Measurements from ENCODE around the gene ATL1.
A peak's percentile ranks its signal among the peaks of the same experiment; 100 is the strongest.
"Not testable (repeated sequence)": the region's sequence is repeated elsewhere in the genome, so short reads cannot be mapped to it uniquely, and the experiment has no call there.

Gene ATL1

GRCh38 chr14:50529288-50530179 lies 30.4 kb upstream of the ATL1 start:
- TF ChIP-seq TAF1 (IDR thresholded peaks at IDR 0.05; ENCODE audit: borderline replicate concordance, low read depth, low read length) = no peak
- TF ChIP-seq POLR2A (IDR thresholded peaks at IDR 0.05; ENCODE audit: low read depth, low read length) = no peak
- TF ChIP-seq POLR2AphosphoS5 (IDR thresholded peaks at IDR 0.05; ENCODE audit: low read depth, low read length) = no peak

GRCh38 chr14:50530358-50530757 lies 29.6 kb upstream of the ATL1 start:
- DNase-seq (ENCODE audit: insufficient read length) (no peak), FAIRE-seq (no peak)

More at GRCh38 chr14:50529288-50530179, 30.4 kb upstream of the ATL1 start:
- DNase-seq (ENCODE audit: insufficient read length) = no peak
- FAIRE-seq = peak; percentile 57

DNA sequence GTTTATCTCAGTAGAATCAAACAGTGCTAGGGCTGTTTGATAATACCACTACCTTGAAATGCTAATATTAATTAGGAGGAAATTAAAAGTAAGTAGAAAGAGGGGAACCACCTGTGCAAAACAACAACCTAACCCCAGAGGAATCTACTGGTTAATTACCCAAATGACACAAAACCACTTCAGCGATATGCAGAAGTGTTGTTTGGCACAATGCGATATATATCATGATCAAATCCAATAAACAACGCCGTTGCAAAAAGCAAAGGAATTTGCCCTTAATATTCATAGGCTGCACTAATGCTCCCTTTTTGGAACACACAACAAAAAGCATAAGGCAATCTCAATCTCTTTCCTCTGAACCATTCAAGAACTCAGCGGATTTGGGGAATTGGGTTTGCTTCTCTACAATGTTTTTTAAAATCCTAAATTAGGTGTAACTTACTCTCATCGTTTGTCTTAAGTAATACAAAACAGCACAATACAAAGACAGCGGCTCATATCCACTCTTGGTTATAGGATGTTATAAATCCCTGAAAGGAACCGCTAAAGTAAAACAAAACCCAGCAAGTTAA lies 29.1 kb upstream of the ATL1 start:
- DNase-seq (ENCODE audit: insufficient read length) (no peak), FAIRE-seq (no peak)

More at GRCh38 chr14:50530358-50530757, 29.6 kb upstream of the ATL1 start:
- TF ChIP-seq POLR2AphosphoS5 (IDR thresholded peaks at IDR 0.05; ENCODE audit: low read depth, low read length) (no peak), POLR2A (IDR thresholded peaks at IDR 0.05; ENCODE audit: low read depth, low read length) (no peak), TAF1 (IDR thresholded peaks at IDR 0.05; ENCODE audit: borderline replicate concordance, low read depth, low read length) (no peak)

DNA sequence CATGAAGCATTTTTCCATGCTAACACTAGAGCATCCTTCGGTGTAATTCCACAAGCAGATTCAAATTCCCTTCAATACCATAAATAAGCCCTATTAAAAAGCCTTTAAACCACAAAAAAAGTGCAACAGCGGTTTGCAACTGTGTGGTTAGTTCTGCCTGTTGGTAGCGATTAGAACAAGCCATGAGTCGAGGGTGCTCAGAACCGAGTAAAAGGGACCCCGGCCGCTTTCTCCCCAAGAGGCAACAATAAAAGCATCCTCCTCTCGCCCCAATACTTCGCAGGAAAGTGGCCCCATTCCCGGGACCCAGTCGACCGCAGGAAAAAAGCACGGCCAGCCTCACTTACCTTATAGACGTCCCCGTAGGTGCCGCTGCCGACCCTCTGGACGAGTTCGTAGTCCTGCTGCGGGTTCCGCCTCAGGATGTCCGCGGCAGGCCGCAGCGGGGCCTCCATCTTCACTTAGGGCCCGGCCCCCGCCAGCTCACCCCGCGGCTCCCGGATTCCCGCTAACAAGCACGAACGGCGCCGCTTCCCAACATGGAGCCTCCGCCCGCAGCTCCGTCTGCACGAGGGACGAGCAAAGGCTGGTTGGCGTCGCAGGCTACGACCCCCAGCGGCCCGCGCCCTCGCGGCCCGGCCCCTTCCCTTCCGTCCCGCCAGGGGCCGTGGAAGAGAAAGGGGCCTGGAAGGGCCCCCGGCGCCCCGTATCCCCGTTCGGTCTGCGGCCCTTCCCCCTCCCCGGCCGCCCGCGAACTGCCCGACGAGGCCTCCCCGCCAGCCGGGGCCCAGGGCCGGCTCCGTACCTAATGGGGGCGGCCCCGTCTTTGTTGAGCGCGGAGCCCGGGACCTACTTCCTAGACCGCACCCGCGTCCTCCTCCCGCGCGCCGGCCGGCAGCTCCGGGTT lies 28.1 kb upstream of the ATL1 start:
- DNase-seq (ENCODE audit: insufficient read length) (no peak), FAIRE-seq (peak; percentile 57)
- no peak for TF ChIP-seq POLR2A (IDR thresholded peaks at IDR 0.05; ENCODE audit: low read depth, low read length)
- no peak for TF ChIP-seq POLR2AphosphoS5 (IDR thresholded peaks at IDR 0.05; ENCODE audit: low read depth, low read length)
- TF ChIP-seq TAF1 (IDR thresholded peaks at IDR 0.05; ENCODE audit: borderline replicate concordance, low read depth, low read length) = no peak

More for the DNA sequence above, 29.1 kb upstream of the ATL1 start:
- no peak for TF ChIP-seq POLR2AphosphoS5 (IDR thresholded peaks at IDR 0.05; ENCODE audit: low read depth, low read length)
- TF ChIP-seq POLR2A (IDR thresholded peaks at IDR 0.05; ENCODE audit: low read depth, low read length) = no peak
- TF ChIP-seq TAF1 (IDR thresholded peaks at IDR 0.05; ENCODE audit: borderline replicate concordance, low read depth, low read length) = no peak

DNA sequence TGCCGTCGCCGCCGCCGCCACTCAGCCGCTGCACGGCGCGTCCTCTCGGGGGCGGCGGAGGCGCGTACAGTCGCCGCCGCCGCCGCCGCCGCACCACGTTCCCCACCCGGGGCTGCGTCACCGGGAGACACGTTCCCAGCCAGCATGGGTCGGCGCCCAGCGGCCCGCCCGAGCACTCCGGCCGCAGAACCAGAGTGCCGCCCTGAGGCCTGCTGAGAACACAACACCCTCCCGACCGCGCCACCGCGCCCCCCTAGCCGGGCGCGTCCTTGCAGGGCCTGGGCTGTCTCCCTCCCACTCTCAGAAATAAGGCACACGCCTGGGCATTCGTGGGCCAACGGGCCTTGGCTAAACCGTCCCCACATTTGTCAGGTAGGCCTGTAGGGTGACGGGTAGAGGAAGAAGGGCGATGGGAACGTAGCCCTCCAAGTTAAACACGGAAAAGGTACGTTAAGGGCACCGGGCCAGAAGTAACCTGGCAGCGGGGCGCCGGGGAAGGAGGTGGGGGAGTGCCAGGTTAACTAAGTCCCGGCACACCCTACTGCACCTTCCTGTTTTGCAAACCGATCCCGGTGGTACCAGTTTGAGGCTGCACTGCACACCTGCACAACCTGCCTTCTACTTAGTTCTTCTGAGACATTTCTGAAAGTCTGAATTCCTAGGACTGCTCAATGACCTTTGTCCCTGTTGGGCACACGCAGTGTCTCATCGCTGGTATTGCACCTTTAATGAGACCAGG lies 27.3 kb upstream of the ATL1 start, which contains the start of gene MAP4K5:
MAP4K5 (minus strand) TSS at position 68 of the 739 bp plus-strand sequence. CDS start 520 bp downstream, outside the sequence.
- peak; percentile 83 for DNase-seq (ENCODE audit: insufficient read length)
- TF ChIP-seq POLR2AphosphoS5 (IDR thresholded peaks at IDR 0.05; ENCODE audit: low read depth, low read length) (no peak), POLR2A (IDR thresholded peaks at IDR 0.05; ENCODE audit: low read depth, low read length) (peak; percentile 57; the same call in 1 of the 2 replicates), TAF1 (IDR thresholded peaks at IDR 0.05; ENCODE audit: borderline replicate concordance, low read depth, low read length) (no peak)
- FAIRE-seq = peak; percentile 96

- DNase-seq (ENCODE audit: insufficient read length) (no peak), FAIRE-seq (no peak)
- no peak for TF ChIP-seq POLR2AphosphoS5 (IDR thresholded peaks at IDR 0.05; ENCODE audit: low read depth, low read length)
- TF ChIP-seq TAF1 (IDR thresholded peaks at IDR 0.05; ENCODE audit: borderline replicate concordance, low read depth, low read length) = no peak
- TF ChIP-seq POLR2A (IDR thresholded peaks at IDR 0.05; ENCODE audit: low read depth, low read length) = no peak
Observed at GRCh38 chr14:50533241-50533705, 26.7 kb upstream of the ATL1 start.

DNA sequence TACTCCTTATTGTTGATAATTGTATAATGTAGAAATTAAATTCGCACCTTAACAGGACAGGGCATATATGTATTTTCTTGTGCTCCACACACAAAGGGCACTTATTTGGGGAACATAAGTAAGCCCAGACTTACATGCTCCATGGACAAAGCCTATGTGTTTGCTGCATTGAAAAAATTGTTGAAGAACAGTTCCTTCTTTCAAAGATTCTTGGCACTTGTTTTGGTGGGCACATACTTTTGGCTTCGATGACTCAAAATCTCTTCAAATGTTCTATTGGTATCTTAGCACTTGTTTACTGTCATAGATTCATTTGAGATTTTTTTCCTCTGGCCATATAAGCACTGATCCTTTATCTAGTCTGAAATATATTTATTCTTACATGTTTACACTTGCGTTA lies 26.1 kb upstream of the ATL1 start:
- FAIRE-seq = no peak

DNA sequence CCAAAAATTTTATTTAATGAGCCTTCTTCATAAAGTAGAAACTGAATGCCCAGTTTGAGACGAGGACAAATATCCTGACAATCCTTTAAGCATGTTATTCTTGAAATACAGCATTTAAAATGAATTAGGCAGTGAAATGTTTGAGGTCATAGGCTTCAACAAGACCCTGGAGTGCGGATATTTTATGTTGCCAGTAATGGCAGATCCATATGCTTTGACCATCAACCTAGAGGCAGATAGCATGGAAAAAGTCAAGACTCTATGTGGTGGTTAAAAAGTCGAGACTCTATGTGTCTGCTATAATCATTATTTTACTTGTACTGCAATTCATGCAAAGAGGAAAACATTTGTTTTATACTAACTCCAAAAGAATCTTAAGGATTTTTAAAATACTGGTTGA lies 25.5 kb upstream of the ATL1 start:
- DNase-seq (ENCODE audit: insufficient read length) = no peak
- no peak for TF ChIP-seq TAF1 (IDR thresholded peaks at IDR 0.05; ENCODE audit: borderline replicate concordance, low read depth, low read length)
- TF ChIP-seq POLR2A (IDR thresholded peaks at IDR 0.05; ENCODE audit: low read depth, low read length) = no peak
- TF ChIP-seq POLR2AphosphoS5 (IDR thresholded peaks at IDR 0.05; ENCODE audit: low read depth, low read length) = no peak
- FAIRE-seq = no peak

More for the DNA sequence above, 26.1 kb upstream of the ATL1 start:
- no peak for DNase-seq (ENCODE audit: insufficient read length)
- no peak for TF ChIP-seq POLR2A (IDR thresholded peaks at IDR 0.05; ENCODE audit: low read depth, low read length)
- no peak for TF ChIP-seq TAF1 (IDR thresholded peaks at IDR 0.05; ENCODE audit: borderline replicate concordance, low read depth, low read length)
- no peak for TF ChIP-seq POLR2AphosphoS5 (IDR thresholded peaks at IDR 0.05; ENCODE audit: low read depth, low read length)

DNA sequence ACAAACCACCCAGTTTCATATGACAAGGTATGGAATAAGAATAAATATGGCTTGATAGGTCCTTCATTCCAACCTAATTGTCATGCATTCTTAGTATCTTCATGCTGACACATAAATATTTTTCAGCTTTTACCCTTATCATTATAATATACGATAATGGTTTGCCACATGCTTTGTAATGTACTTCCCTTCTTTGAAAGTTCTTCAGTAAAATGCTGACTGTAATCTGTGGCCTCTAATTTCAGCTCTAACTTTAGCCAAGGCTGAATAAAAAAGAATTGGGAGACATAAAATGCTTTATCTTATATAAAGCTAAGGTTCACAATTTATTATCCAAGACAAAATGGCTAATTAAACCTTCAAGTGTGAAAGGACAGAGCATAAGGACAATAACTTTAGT lies 24.9 kb upstream of the ATL1 start:
- TF ChIP-seq TAF1 (IDR thresholded peaks at IDR 0.05; ENCODE audit: borderline replicate concordance, low read depth, low read length) (no peak), POLR2AphosphoS5 (IDR thresholded peaks at IDR 0.05; ENCODE audit: low read depth, low read length) (no peak), POLR2A (IDR thresholded peaks at IDR 0.05; ENCODE audit: low read depth, low read length) (no peak)
- FAIRE-seq (no peak), DNase-seq (ENCODE audit: insufficient read length) (no peak)

DNA sequence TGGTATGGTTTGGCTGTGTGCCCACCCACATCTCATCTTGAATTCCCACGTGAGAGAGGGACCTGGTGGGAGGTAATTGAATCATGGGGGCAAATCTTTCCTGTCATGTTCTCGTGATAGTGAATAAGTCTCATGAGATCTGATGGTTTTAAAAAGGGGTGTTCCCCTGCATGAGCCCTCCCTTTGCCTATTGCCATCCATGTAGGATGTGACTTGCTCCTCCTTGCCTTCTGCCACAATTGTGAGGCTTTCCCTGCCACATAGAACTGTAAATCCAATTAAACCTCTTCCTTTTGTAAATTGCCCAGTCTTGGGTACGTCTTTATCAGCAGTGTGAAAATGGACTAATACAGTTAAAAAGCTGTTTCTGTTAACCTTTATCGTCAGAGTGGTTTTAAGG lies 21.9 kb upstream of the ATL1 start:
- FAIRE-seq; DNase-seq (ENCODE audit: insufficient read length): not testable (repeated sequence)
